H54 (cell line): ENCODE data around the gene CIBAR2.

Experiments used
- DNase-seq: peaks from one replicate; pipeline ENCODE4 v3.0.0; 2011; ENCODE audit warnings: low spot score, mixed read lengths; ENCODE audit not compliant: insufficient read length
- FAIRE-seq: peaks from 3 replicates; lab custom pipeline; 2011; peaks lifted over from hg19 to GRCh38; lab: Jason Lieb, UNC
- POLR2A ChIP-seq: IDR thresholded peaks from 2 replicates; pipeline ENCODE4 v1.6.1; 2011; ENCODE audit warnings: low read depth, mild to moderate bottlenecking, low read length

CIBAR2 gene

GRCh38 chr16:85084841-85085510, 27.3 kb downstream of the CIBAR2 start:
- FAIRE-seq (no peak), DNase-seq (no peak)
- TF ChIP-seq POLR2A = no peak

- DNase-seq (no peak), FAIRE-seq (no peak)
- no peak for TF ChIP-seq POLR2A
These were observed 29.1 kb downstream of the CIBAR2 start for GRCh38 chr16:85083051-85083639.

- no peak for TF ChIP-seq POLR2A
- FAIRE-seq (no peak), DNase-seq (no peak)
These were observed 29.9 kb downstream of the CIBAR2 start for GRCh38 chr16:85082173-85083050.

- no peak for TF ChIP-seq POLR2A
- no peak for DNase-seq
- FAIRE-seq = no peak
These were observed 30.5 kb downstream of the CIBAR2 start for GRCh38 chr16:85081765-85082164.

GRCh38 chr16:85081038-85081437, 31.2 kb downstream of the CIBAR2 start:
- FAIRE-seq = no peak
- no peak for TF ChIP-seq POLR2A
- no peak for DNase-seq

- DNase-seq = no peak
- no peak for TF ChIP-seq POLR2A
- FAIRE-seq = no peak
These were observed 32.3 kb downstream of the CIBAR2 start for GRCh38 chr16:85079785-85080570.

GRCh38 chr16:85078952-85079351, 33.3 kb downstream of the CIBAR2 start:
- TF ChIP-seq POLR2A = no peak
- no peak for FAIRE-seq
- no peak for DNase-seq

- FAIRE-seq (no peak), DNase-seq (no peak)
- no peak for TF ChIP-seq POLR2A
These were observed 34.0 kb downstream of the CIBAR2 start for GRCh38 chr16:85078226-85078625.

- no peak for TF ChIP-seq POLR2A
- FAIRE-seq = no peak
- DNase-seq = no peak
These were observed 34.6 kb downstream of the CIBAR2 start for GRCh38 chr16:85077576-85078125.

- DNase-seq = no peak
- FAIRE-seq = no peak
- no peak for TF ChIP-seq POLR2A
These were observed 35.2 kb downstream of the CIBAR2 start for GRCh38 chr16:85077039-85077438.

- TF ChIP-seq POLR2A = no peak
- FAIRE-seq = no peak
- no peak for DNase-seq
These were observed 36.9 kb downstream of the CIBAR2 start for GRCh38 chr16:85075236-85075924.

GRCh38 chr16:85074225-85074914, 37.9 kb downstream of the CIBAR2 start:
- no peak for TF ChIP-seq POLR2A
- DNase-seq (no peak), FAIRE-seq (no peak)
